Measurements from ENCODE around the gene CIART.

DNA sequence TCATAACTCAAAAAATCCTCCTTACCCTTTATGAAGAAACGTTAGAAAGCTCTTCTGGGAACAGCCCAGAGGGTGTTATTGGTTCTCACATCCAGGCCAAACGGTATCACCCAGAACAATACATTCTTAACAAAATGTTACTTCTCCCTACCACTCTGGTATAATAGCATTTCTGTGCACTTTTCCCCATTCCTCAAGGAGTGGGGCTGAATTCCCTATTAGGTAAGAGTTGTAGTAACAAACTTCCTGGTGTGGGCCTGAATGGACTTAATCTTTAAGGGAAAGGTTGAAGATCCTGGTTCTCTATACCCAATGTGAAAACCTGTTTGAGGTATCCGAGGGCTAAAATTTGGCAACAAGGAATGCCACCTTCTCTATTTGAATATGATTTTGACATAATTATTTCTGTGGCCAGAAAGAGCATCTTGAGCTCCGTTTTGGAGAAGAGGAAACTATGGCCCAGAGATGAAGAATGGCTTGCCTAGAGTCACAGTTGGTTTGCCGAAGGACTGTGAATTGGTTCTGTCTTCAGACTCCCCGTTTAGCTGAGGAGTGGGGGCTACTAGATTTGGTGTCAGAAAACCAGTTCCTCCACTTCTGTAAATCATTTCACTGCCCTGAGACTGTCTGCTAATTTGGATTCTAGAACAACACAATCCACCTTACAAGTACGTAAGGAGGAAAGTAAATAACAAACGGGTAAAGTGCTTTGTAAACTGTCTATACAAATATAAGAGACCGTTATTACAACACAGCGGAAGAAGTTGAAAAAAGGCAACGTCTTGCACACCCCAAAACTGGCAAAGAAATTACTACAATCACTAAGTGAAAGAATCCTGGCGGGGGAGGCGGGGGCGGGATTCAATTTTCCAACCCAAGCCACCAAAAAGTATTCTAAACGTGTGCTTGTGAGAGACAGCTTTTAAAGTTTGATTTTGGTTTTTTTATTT, 48.7 kb upstream of the CIART start:
- TF ChIP-seq, protein P1, sequence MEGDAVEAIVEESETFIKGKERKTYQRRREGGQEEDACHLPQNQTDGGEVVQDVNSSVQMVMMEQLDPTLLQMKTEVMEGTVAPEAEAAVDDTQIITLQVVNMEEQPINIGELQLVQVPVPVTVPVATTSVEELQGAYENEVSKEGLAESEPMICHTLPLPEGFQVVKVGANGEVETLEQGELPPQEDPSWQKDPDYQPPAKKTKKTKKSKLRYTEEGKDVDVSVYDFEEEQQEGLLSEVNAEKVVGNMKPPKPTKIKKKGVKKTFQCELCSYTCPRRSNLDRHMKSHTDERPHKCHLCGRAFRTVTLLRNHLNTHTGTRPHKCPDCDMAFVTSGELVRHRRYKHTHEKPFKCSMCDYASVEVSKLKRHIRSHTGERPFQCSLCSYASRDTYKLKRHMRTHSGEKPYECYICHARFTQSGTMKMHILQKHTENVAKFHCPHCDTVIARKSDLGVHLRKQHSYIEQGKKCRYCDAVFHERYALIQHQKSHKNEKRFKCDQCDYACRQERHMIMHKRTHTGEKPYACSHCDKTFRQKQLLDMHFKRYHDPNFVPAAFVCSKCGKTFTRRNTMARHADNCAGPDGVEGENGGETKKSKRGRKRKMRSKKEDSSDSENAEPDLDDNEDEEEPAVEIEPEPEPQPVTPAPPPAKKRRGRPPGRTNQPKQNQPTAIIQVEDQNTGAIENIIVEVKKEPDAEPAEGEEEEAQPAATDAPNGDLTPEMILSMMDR (IDR thresholded peaks at IDR 0.05), result no peak
- TF ChIP-seq POLR2A (IDR thresholded peaks at IDR 0.05), result no peak
